ENCODE data around the gene FGF12.

DNA sequence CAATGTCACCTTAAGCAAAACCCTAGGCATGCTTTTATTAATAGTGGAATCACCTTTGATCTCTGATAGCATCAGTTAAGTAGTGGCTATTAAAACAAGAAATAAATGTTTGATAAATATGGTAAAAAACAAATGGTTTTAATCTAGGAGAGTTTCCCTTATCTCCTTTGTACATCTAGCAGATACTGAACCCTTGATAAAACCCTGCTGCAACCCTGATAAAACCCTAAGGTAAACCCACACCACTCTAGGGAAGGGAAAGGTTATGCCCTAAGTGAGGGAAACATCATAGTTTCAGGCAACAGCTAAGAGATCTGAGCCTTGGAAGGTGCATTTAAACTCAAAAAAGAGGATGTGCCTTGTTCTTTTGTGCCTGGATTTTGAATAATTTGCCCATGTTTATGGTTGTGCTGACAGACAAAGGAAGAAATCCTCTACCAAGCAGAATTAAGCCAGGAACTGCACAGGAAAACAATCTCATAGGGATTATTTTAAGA is 309.7 kb downstream of the FGF12 start:
- no peak for TF ChIP-seq CTCF (IDR thresholded peaks at IDR 0.05)
- TF ChIP-seq POLR2A (IDR thresholded peaks at IDR 0.05) = no peak
